Ecto neural progenitor cell (in vitro differentiated cells): Measurements from ENCODE around the gene MYOT.
"Not testable (repeated sequence)": the region's sequence is repeated elsewhere in the genome, so short reads cannot be mapped to it uniquely, and the experiment has no call there.

Experiments used
- DNase-seq: peaks from one replicate; pipeline ENCODE4 v3.0.0-alpha.2; 2018; ENCODE audit warnings: low spot score

The MYOT gene

GRCh38 chr5:137867664-137868063, at the start of gene MYOT:
MYOT (plus strand) TSS chr5:137867860; CDS start chr5:137870652, 2,792 bp downstream.
- no peak for DNase-seq

GRCh38 chr5:137819766-137820165, 47.9 kb upstream of the MYOT start:
- DNase-seq: no peak

- peak; percentile 58 for DNase-seq
These were observed 45.4 kb upstream of the MYOT start for GRCh38 chr5:137822158-137822764.

GRCh38 chr5:137822984-137823383, 44.7 kb upstream of the MYOT start:
- DNase-seq: no peak

- DNase-seq: no peak
These were observed 42.5 kb upstream of the MYOT start for GRCh38 chr5:137825165-137825564.

GRCh38 chr5:137826067-137826466, 41.6 kb upstream of the MYOT start:
- DNase-seq: no peak

GRCh38 chr5:137828180-137828579, 39.5 kb upstream of the MYOT start:
- DNase-seq: no peak

- DNase-seq: no peak
These were observed 39.0 kb upstream of the MYOT start for GRCh38 chr5:137828664-137829063.

- DNase-seq: no peak
These were observed 36.6 kb upstream of the MYOT start for GRCh38 chr5:137831105-137831504.

GRCh38 chr5:137831526-137831925, 36.1 kb upstream of the MYOT start:
- DNase-seq: no peak

- no peak for DNase-seq
These were observed 35.2 kb upstream of the MYOT start for GRCh38 chr5:137832416-137832815.

- no peak for DNase-seq
These were observed 34.2 kb upstream of the MYOT start for GRCh38 chr5:137833463-137833862.

GRCh38 chr5:137834498-137835049, 33.1 kb upstream of the MYOT start:
- no peak for DNase-seq

- no peak for DNase-seq
These were observed 31.4 kb upstream of the MYOT start for GRCh38 chr5:137836298-137836697.

- DNase-seq: no peak
These were observed 30.7 kb upstream of the MYOT start for GRCh38 chr5:137836997-137837396.

GRCh38 chr5:137837491-137838394, 29.9 kb upstream of the MYOT start:
- no peak for DNase-seq

GRCh38 chr5:137838976-137839375, 28.7 kb upstream of the MYOT start:
- no peak for DNase-seq

- no peak for DNase-seq
These were observed 25.4 kb upstream of the MYOT start for GRCh38 chr5:137842296-137842695.

GRCh38 chr5:137843676-137844299, 23.9 kb upstream of the MYOT start:
- DNase-seq: no peak

GRCh38 chr5:137845472-137845871, 22.2 kb upstream of the MYOT start:
- no peak for DNase-seq

GRCh38 chr5:137847687-137848086, 20.0 kb upstream of the MYOT start:
- no peak for DNase-seq

GRCh38 chr5:137853165-137853564, 14.5 kb upstream of the MYOT start:
- not testable (repeated sequence) for DNase-seq

- no peak for DNase-seq
These were observed 11.5 kb upstream of the MYOT start for GRCh38 chr5:137856201-137856600.
